ENCODE data around the gene DCC.

GRCh38 chr18:52816121-52816520, 476.1 kb downstream of the DCC start:
- TF ChIP-seq EZH2 (IDR thresholded peaks at IDR 0.05; ENCODE audit: low read depth) (no peak), CTCF (conservative IDR thresholded peaks at IDR 0.05) (no peak)

Data from PC-9 (cell line).